ENCODE measurements around the gene APBB2. TPM values are rescaled to one million over a fixed set of nuclear protein-coding genes. Genes with fewer than 3 reads are reported as not detected.

Gene APBB2
- total and polyA plus RNA-seq, 2 of the 4 experiments (the other 2 are of a cell fraction), result 47.9 to 75.5 TPM

- TF ChIP-seq MAFK (IDR thresholded peaks at IDR 0.05; ENCODE audit: low read depth, low read length), result no peak
- no peak for TF ChIP-seq RAD21 (IDR thresholded peaks at IDR 0.05; ENCODE audit: low read length)
- no peak for TF ChIP-seq RFX5 (IDR thresholded peaks at IDR 0.05; ENCODE audit: low read depth, low read length)
- no peak for TF ChIP-seq USF2 (IDR thresholded peaks at IDR 0.05; ENCODE audit: low read depth, low read length)
- no peak for TF ChIP-seq POLR2A (IDR thresholded peaks at IDR 0.05; ENCODE audit: low read depth, low read length)
- no peak for TF ChIP-seq ELK1 (IDR thresholded peaks at IDR 0.05; ENCODE audit: borderline replicate concordance, low read depth, low read length)
- TF ChIP-seq RCOR1 (IDR thresholded peaks at IDR 0.05; ENCODE audit: insufficient replicate concordance, low read length), result no peak
- no peak for TF ChIP-seq CHD1 (IDR thresholded peaks at IDR 0.05; ENCODE audit: low read depth, low read length)
- TF ChIP-seq NFE2L2 (IDR thresholded peaks at IDR 0.05; ENCODE audit: low read depth, low read length), result no peak
- TF ChIP-seq MAZ (IDR thresholded peaks at IDR 0.05; ENCODE audit: borderline replicate concordance, low read depth, low read length), result no peak
- TF ChIP-seq MXI1 (IDR thresholded peaks at IDR 0.05; ENCODE audit: borderline replicate concordance, low read depth, low read length), result no peak
- TF ChIP-seq CTCF (conservative IDR thresholded peaks at IDR 0.05; ENCODE audit: low read depth, low read length), result no peak
- no peak for TF ChIP-seq CEBPB (IDR thresholded peaks at IDR 0.05; ENCODE audit: low read depth, low read length)
- no peak for TF ChIP-seq SMC3 (IDR thresholded peaks at IDR 0.05; ENCODE audit: low read depth, low read length)
- Histone ChIP-seq H2BK15ac (ENCODE audit: low read depth, low read length) (peak overlapping the region; percentile 27; the same call in 1 of the 3 replicates), H3K4me2 (ENCODE audit: low read depth, low read length) (peak overlapping the region; percentile 41; the same call in 1 of the 2 replicates), H2BK20ac (ENCODE audit: low read depth, low read length) (no peak overlapping the region; the same call in 1 of the 2 replicates), H3K36me3 (ENCODE audit: control insufficient read depth, insufficient read depth, low read length) (no peaks in the 10 kb centered on the region), H2AK9ac (replicated peaks; ENCODE audit: low read depth, low read length, poor library complexity) (no peak overlapping the region), H3K56ac (ENCODE audit: extremely low read depth, insufficient read depth, low read length) (no peak overlapping the region), H3K9ac (ENCODE audit: low read depth, low read length) (no peak overlapping the region), H4K8ac (ENCODE audit: low read depth in 2 of 2, low read length in 2 of 2) (peak overlapping the region; percentile 47 to 67; a peak in 2 of 4 replicates), H3K4ac (ENCODE audit: low read depth, low read length) (peak overlapping the region; percentile 78; the same call in 1 of the 2 replicates), H3K9me3 (ENCODE audit: control insufficient read depth, insufficient read depth, low read length) (no peaks in the 10 kb centered on the region), H2BK5ac (ENCODE audit: low read depth, low read length, poor library complexity, severe bottlenecking) (peak overlapping the region; percentile 40), H3K23ac (ENCODE audit: low read depth, low read length) (no peak overlapping the region), H4K91ac (ENCODE audit: insufficient read depth, low read depth, low read length) (no peak overlapping the region; the same call in 1 of the 2 replicates), H4K20me1 (ENCODE audit: insufficient read depth, low read length) (peaks cover 7% of the 10 kb centered on the region; the same call in 1 of the 2 replicates), H4K5ac (ENCODE audit: low read depth, low read length) (peak overlapping the region; percentile 70), H2AK5ac (ENCODE audit: low read depth, low read length) (peak overlapping the region; percentile 54; the same call in 1 of the 2 replicates), H3K14ac (replicated peaks; ENCODE audit: low read depth, low read length) (no peak overlapping the region; the same call in 1 of the 2 replicates), H3K9me1 (ENCODE audit: insufficient read depth, low read length) (peaks cover 26% of the 10 kb centered on the region), H3K27me3 (ENCODE audit: control insufficient read depth, insufficient read depth, low read length) (no peaks in the 10 kb centered on the region), H3K27ac (ENCODE audit: insufficient read depth, low read length) (peak overlapping the region; percentile 26), H2AFZ (replicated peaks; ENCODE audit: low read length, poor library complexity) (no peak overlapping the region), H3K4me3 (ENCODE audit: insufficient read depth, low read depth, low read length) (no peak overlapping the region), H3K18ac (ENCODE audit: low read depth, low read length) (peak overlapping the region; percentile 79), H2BK120ac (ENCODE audit: low read depth, low read length) (peak overlapping the region; percentile 82; the same call in 1 of the 2 replicates), H3K79me1 (ENCODE audit: low read depth in 1 of 2, low read length in 2 of 2) (peaks cover 44 to 72% of the 10 kb centered on the region in 2 experiments), H3K4me1 (ENCODE audit: control insufficient read depth, insufficient read depth, low read length) (peaks cover 25% of the 10 kb centered on the region)
- CTCF ChIA-PET, result no interaction called here
- BruUV-seq (replicated peaks), result no TSS peak
- in situ Hi-C loops (cut with MboI; ENCODE audit: low sequenced_read_pairs) (no loop called here), dilution Hi-C loops (cut with HindIII; ENCODE audit: low sequenced_read_pairs, unreplicated experiment) (no loop called here), intact Hi-C loops (cut with micrococcal nuclease) (no loop called here)
- WGBS, 2 experiments (ENCODE audit: extremely low coverage in 2 of 2, insufficient read length in 1 of 2), result no CpG with 5 or more reads among the region's 4 CpGs
- POLR2A ChIA-PET (ENCODE audit: unreplicated experiment), result no interaction called here
- DNase-seq (peak; percentile 63), ATAC-seq (ENCODE audit: low read depth) (no peak)
These were observed 11.3 kb downstream of the APBB2 start for GRCh38 chr4:41202820-41203568.

All from IMR-90 (cell line).